Stimulated activated memory B cell treated with anti-CD40 and anti-IgM and Interleukin-4, amounts not matched to agents 10 μg/mL and 1 μg/mL and 100 μg/mL, for 72 hours (primary cell): ENCODE results near the gene BDH1.
A peak's percentile ranks its signal among the peaks of the same experiment; 100 is the strongest.
"Not testable (repeated sequence)": the region's sequence is repeated elsewhere in the genome, so short reads cannot be mapped to it uniquely, and the experiment has no call there.

Source experiments
- ATAC-seq: fragments of 150-1000 bp; cut with Tn5 transposase; 2 replicates; pipeline ENCODE4 v1.10.0; 2021
- H3K27ac Mint-ChIP-seq: one replicate; pipeline ENCODE4 v1.8.0; 2022; ENCODE audit warnings: mild to moderate bottlenecking, mixed read lengths
- H3K27me3 Mint-ChIP-seq: one replicate; pipeline ENCODE4 v1.8.0; 2022; ENCODE audit warnings: mixed read lengths
- H3K36me3 Mint-ChIP-seq: one replicate; pipeline ENCODE4 v1.8.0; 2022; ENCODE audit warnings: mixed read lengths
- H3K4me1 Mint-ChIP-seq: one replicate; pipeline ENCODE4 v1.8.0; 2022; ENCODE audit warnings: mixed read lengths
- H3K4me3 Mint-ChIP-seq: one replicate; pipeline ENCODE4 v1.8.0; 2022; ENCODE audit warnings: mild to moderate bottlenecking, moderate library complexity, mixed read lengths
- H3K9me3 Mint-ChIP-seq: one replicate; pipeline ENCODE4 v1.8.0; 2022; ENCODE audit warnings: mixed read lengths

The BDH1 gene

DNA sequence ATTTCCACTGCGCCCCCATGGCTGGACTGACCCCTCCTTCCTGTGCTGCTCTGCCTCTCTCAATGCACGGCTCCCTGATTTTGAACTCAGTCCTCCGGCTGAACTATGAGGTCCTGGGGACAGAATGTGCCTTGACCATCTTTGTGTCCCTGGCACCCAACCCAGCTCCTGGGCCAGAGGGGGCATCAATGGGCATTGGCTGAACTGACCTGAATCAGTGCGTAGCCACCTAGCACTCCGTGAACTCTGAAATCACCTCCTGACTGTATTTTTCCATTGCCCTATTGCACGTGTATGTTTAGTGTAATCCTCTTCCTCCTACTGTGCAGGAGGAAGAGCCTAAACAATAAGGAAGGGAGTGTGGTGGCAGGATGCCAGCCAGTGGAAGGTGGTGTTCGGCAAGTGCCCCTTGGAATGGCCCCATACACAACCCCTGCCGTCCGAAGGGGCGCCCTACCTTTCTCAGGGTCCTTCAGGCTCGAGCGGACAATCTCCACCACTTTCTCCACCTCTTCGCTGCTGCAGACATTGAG is 33.5 kb downstream of the BDH1 start:
- H3K4me3 Mint-ChIP-seq = no peak overlapping the region
- H3K4me1 Mint-ChIP-seq = peaks cover 5% of the 10 kb centered on the region
- ATAC-seq = no peak
- peaks cover 24% of the 10 kb centered on the region for H3K36me3 Mint-ChIP-seq
- H3K9me3 Mint-ChIP-seq = no peaks in the 10 kb centered on the region
- no peak overlapping the region for H3K27ac Mint-ChIP-seq
- H3K27me3 Mint-ChIP-seq = no peaks in the 10 kb centered on the region

DNA sequence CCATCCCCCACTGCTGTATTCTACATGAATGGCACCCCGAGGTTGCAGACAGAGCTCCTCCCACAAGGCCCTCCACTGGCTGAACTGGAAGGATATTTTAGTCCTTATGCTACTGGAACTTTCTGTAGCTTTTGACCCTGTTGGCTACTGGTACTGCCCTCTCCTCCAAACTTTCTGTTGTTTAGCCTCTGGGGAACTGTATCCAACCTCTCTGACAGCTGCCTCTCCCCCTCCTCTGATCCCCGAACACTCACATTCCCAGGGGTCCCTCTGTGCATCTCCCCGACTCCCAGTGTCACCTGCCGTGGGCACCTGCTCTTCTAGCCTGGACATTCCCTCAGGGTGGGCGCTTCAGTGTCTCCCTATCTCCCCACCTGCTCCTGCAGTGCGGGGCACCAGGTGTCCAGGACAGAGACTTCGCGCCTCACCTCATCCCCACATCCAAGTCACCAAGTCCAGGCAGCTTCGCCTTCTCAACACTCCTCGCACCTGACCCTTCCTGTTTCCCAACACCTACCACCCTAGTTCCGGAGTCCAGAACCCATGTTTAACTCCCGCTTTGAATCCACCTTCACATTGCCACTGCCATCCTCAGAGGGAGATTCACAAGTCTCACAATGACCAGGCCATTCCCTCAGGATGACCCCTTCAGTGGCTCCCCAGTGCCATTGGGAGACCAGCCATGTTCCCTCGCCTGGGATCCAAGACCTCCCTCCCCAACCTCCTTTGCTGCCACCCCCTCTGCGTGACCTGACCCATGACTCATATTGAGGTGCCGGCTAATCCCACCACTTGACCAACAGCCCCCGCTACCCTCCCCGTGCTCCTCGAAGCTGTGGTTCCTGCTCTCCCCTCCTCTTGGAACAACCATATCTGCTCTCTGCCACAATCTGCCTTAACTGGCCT is 34.2 kb downstream of the BDH1 start:
- ATAC-seq = no peak
- H3K27ac Mint-ChIP-seq = no peak overlapping the region

DNA sequence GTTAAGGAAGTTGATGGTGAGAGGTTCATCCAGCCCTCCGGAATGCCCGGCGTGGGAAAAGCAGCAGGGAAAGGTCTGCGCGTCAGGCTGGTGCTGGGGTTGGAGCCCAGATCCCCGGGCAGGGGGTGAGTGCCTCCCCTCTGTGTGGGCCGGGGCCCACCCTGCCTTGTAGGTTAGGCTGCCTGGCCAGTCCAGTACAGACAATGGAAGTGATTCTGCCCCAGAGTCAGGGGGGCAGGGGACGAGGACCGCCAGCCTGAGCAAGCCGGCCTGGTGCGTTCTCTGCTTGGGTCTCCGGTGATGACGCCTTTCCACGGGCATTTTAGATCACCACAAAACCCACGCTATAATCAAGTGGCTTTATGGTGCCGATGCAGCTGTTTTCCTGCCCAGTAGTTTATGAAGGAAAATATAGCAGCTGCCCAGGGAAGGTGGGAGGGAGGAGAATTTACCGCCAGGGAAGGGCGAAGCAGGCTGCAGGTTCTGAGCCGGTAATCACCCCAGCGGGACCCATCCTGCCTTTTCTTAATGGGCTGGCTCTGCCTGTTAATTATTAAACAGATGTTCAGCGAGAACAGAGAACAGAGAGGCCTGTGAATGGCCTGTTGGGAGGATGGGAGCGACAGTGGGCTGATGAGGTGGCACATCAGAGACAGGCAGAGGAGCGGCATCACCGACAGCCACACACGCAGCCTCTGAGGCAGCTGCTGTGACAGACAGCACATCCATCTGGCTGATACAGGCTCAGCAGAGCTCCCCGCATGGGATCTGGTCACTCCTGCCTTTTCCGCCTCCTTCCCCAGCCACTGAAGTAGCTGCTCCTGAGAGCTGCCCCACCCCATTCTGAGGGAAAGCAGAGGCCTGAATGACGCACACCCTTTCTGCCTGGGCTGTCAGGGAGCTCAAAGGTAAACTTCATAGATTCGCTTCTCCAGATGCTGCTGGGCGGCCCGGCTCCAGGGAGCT is 35.2 kb downstream of the BDH1 start:
- no peaks in the 10 kb centered on the region for H3K27me3 Mint-ChIP-seq
- H3K36me3 Mint-ChIP-seq = peaks cover 32% of the 10 kb centered on the region
- no peak overlapping the region for H3K27ac Mint-ChIP-seq
- H3K4me3 Mint-ChIP-seq = no peak overlapping the region
- ATAC-seq = peak; percentile 6
- no peaks in the 10 kb centered on the region for H3K9me3 Mint-ChIP-seq
- H3K4me1 Mint-ChIP-seq = peaks cover 16% of the 10 kb centered on the region

More for the DNA sequence above, 34.2 kb downstream of the BDH1 start:
- H3K36me3 Mint-ChIP-seq = peaks cover 25% of the 10 kb centered on the region
- no peak overlapping the region for H3K4me3 Mint-ChIP-seq
- no peaks in the 10 kb centered on the region for H3K27me3 Mint-ChIP-seq
- H3K9me3 Mint-ChIP-seq = no peaks in the 10 kb centered on the region
- peaks cover 12% of the 10 kb centered on the region for H3K4me1 Mint-ChIP-seq

DNA sequence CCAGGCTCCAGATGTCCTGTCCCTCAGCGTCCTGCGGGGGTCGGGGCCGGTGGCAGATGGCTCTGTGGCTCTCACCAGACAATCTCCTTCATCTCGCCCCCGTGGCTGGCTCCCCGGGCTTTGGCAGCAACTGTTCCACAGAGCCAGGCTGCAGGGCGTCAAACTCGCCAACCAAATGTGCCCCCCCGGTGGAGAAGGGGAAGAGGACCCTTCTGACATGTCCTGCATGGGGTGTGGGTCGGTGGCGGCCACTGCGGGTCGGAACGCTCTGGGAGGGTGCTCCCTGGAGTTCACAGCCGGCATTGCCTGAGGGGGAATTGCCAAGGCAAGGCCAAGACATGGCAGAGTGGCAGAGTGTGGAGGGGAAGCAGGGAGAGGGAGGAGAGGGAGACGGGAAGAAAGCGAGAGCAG is 36.0 kb downstream of the BDH1 start:
- no peak overlapping the region for H3K27ac Mint-ChIP-seq
- H3K36me3 Mint-ChIP-seq = peaks cover 38% of the 10 kb centered on the region
- ATAC-seq = no peak
- no peaks in the 10 kb centered on the region for H3K27me3 Mint-ChIP-seq
- H3K9me3 Mint-ChIP-seq = no peaks in the 10 kb centered on the region
- H3K4me1 Mint-ChIP-seq = peaks cover 16% of the 10 kb centered on the region
- H3K4me3 Mint-ChIP-seq = no peak overlapping the region

DNA sequence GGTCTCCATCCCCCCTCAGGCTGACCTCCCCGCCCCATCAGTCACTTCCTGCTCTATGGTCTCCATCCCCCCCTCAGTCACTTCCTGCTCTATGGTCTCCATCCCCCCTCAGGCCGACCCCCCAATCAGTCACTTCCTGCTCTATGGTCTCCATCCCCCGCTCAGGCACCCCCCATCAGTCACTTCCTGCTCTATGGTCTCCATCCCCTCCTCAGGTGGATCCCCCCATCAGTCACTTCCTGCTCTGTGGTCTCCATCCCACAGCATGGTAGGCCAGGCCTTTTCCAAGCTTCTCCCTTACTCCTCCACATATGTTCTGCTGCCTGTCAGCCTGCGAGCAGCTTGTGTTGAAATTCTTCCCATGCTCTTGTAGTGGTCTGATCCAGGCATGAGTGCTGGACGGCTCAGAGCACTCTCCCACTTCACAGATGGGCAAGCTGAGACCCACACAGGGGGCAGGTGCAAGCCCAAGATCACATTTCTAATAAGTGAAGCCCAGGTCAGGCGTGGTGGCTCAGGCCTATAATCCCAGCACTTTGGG is 36.8 kb downstream of the BDH1 start:
- no peak for ATAC-seq
- peaks cover 16% of the 10 kb centered on the region for H3K4me1 Mint-ChIP-seq
- H3K27ac Mint-ChIP-seq = peak overlapping the region; percentile 31
- no peaks in the 10 kb centered on the region for H3K9me3 Mint-ChIP-seq
- no peaks in the 10 kb centered on the region for H3K27me3 Mint-ChIP-seq
- H3K36me3 Mint-ChIP-seq = peaks cover 37% of the 10 kb centered on the region
- H3K4me3 Mint-ChIP-seq = no peak overlapping the region

DNA sequence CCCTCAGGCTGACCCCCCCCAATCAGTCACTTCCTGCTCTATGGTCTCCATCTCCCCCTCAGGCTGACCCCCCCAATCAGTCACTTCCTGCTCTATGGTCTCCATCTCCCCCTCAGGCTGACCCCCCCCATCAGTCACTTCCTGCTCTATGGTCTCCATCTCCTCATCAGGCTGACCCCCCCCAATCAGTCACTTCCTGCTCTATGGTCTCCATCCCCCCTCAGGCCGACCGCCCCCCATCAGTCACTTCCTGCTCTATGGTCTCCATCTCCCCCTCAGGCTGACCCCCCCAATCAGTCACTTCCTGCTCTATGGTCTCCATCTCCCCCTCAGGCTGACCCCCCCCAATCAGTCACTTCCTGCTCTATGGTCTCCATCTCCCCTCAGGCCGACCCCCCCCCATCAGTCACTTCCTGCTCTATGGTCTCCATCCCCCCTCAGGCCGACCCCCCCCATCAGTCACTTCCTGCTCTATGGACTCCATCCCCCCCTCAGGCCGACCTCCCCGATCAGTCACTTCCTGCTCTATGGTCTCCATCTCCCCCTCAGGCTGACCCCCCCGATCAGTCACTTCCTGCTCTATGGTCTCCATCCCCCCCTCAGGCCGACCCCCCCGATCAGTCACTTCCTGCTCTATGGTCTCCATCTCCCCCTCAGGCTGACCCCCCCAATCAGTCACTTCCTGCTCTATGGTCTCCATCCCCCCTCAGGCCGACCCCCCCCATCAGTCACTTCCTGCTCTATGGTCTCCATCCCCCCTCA is 37.7 kb downstream of the BDH1 start:
- Mint-ChIP-seq H3K36me3 (peaks cover 37% of the 10 kb centered on the region), H3K4me1 (peaks cover 16% of the 10 kb centered on the region)
- not testable (repeated sequence) for H3K27ac Mint-ChIP-seq, H3K9me3 Mint-ChIP-seq, H3K4me3 Mint-ChIP-seq, H3K27me3 Mint-ChIP-seq, ATAC-seq

DNA sequence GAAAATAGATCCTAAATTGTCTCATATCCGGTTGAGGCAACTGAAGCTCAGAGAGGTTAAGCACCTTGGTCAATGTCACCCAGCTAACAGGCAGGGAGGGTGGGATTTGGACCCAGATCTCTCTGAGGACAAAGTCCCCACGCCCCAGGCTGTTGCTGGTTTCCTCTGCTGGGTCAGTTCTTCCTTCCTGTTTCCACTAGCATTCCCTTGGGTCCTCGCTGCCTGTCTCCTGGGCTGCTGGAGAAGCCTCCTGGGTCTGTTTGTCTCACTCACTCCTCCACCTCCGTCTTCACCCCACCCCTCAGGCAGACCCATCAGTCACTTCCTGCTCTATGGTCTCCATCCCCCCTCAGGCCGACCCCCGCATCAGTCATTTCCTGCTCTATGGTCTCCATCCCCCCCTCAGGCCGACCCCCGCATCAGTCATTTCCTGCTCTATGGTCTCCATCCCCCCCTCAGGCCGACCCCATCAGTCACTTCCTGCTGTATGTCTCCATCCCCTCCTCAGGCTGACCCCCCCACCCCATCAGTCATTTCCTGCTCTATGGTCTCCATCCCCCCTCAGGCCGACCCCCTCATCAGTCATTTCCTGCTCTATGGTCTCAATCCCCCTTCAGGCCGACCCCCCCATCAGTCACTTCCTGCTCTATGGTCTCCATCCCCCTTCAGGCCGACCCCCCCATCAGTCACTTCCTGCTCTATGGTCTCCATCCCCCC is 38.7 kb downstream of the BDH1 start:
- not testable (repeated sequence) for H3K4me3 Mint-ChIP-seq, ATAC-seq, H3K9me3 Mint-ChIP-seq, H3K27me3 Mint-ChIP-seq
- peaks cover 39% of the 10 kb centered on the region for H3K36me3 Mint-ChIP-seq
- peak overlapping the region; percentile 73 for H3K27ac Mint-ChIP-seq
- H3K4me1 Mint-ChIP-seq = peaks cover 16% of the 10 kb centered on the region

DNA sequence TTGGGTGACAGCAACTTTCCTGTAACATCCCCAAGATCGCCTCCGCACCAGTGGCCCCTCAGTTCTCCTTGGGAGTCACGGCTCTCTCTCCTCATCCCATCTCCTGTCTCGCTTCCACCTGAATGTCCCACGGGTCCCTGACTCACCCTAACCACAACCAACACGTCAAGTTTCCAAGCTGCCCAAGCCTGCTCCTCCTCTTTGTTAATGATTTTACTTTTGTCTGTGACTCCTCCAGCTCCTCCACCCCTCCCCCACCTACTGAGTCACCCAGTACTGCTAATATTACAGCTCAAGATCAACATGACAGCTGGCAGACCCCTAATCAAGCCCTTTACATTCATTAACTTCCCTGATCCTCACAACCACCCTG is 39.3 kb downstream of the BDH1 start:
- no peaks in the 10 kb centered on the region for H3K27me3 Mint-ChIP-seq
- peak overlapping the region; percentile 73 for H3K27ac Mint-ChIP-seq
- H3K4me1 Mint-ChIP-seq = peaks cover 16% of the 10 kb centered on the region
- no peak overlapping the region for H3K4me3 Mint-ChIP-seq
- ATAC-seq = no peak
- H3K9me3 Mint-ChIP-seq = no peaks in the 10 kb centered on the region
- peaks cover 39% of the 10 kb centered on the region for H3K36me3 Mint-ChIP-seq

DNA sequence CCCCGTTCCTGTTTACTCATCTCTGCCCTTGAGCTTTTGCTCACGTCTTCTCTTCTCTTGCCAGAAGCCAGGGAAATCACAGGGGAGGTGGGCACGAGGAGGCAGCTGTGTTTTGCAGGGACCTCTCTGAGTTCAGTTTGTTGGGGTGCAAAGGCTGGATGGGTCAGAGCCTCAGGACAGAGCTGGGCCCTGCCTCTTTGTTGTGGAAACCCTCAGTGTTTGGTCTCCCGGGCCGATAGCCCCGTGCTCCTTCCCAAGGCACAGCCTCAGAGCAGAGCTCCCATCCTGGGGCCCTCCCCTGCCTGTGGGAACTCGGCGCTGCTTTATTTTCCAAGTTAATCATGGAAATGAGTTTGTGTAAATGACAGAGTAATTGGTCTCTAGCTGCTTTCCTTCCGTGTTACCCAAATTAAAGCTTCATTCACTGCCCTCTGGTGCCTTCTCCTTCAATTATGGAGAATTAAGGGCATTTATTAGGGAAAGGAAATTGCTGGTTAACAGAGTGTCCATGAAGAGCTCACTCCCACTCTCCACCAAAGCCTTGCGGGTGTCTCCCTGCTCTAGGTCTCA is 40.9 kb downstream of the BDH1 start:
- no peak for ATAC-seq

DNA sequence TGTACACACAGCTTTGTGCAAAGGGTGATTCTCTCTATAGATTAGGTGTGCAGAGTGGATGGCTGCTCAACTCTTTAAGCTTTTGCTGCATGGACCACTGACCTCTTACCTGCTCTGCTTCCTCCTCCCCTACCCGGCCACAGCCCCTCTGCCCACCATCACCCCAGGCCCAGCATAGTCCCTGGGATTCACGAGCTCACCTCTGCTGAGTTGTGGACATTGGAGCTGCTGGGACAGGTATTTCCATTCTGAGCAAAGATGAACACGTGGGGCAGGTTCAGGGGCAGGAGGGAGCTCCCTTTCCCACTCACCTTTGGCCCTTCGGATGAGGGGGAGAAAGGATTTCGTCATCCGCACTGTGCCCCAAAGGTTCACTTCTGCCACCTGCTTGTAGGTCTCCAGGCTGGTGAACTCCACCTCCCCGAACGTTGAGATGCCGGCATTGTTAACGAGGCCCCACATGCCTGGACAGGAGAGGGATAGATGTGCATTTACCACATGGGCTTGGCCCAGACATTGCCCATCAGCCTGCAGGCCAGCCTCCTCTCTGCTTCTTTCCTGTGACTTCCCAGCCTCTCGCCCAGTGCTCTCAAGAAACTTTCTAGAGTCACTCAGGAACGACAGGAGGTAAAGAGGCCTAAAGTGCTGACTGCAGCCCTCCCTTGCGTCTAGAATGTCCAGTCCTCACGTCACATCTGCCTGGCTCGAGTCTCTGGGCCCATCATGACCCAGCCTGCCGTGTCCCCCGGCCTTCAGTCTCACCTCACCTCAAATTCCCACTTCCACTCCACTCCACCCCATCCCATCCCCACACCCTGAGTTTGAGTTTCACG is 41.6 kb downstream of the BDH1 start:
- H3K36me3 Mint-ChIP-seq = peaks cover 38% of the 10 kb centered on the region
- H3K4me1 Mint-ChIP-seq = peaks cover 23% of the 10 kb centered on the region
- H3K27me3 Mint-ChIP-seq = no peaks in the 10 kb centered on the region
- no peak for ATAC-seq
- no peak overlapping the region for H3K27ac Mint-ChIP-seq
- no peaks in the 10 kb centered on the region for H3K9me3 Mint-ChIP-seq
- H3K4me3 Mint-ChIP-seq = no peak overlapping the region

More for the DNA sequence above, 40.9 kb downstream of the BDH1 start:
- H3K27ac Mint-ChIP-seq = no peak overlapping the region
- peaks cover 23% of the 10 kb centered on the region for H3K4me1 Mint-ChIP-seq
- no peak overlapping the region for H3K4me3 Mint-ChIP-seq
- no peaks in the 10 kb centered on the region for H3K9me3 Mint-ChIP-seq
- H3K27me3 Mint-ChIP-seq = no peaks in the 10 kb centered on the region
- peaks cover 38% of the 10 kb centered on the region for H3K36me3 Mint-ChIP-seq

DNA sequence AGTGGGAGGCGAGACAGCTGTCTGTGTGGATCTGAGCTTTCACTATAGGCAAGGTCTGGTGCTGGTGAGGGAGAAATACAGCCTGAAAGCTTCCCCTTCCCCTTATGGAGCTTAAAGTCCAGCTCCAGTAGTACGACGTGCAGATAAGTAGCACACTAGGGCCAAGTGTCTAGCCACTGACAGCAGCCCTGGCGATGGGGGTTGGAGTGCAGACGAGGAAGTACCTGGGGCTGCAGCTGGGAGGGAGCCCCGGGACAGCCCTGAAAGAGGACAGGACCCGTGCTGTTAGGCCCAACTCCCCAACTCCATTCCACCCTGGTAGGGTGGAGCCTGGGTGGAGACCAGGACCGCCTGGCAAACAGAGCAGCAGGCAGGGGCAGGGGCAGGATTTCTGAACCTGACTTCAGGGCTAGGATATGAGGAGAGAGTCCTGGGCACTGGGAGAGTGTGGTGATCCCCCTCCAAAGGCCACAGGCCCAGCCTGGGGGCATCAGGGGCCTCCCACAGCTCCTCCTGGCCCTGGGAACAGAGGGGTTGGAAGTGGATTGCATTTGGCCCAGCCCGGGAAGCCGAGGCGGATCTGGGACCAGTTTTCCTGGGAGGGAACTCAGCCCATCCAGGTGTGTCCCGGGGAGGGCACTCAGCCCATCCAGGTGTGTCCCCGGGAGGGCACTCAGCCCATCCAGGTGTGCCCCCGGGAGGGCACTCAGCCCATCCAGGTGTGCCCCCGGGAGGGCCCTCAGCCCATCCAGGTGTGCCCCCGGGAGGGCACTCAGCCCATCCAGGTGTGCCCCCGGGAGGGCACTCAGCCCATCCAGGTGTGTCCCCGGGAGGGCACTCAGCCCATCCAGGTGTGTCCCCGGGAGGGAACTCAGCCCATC is 42.8 kb downstream of the BDH1 start:
- Mint-ChIP-seq H3K27ac (peak overlapping the region; percentile 32), H3K9me3 (no peaks in the 10 kb centered on the region), H3K4me1 (peaks cover 19% of the 10 kb centered on the region), H3K4me3 (no peak overlapping the region), H3K27me3 (no peaks in the 10 kb centered on the region), H3K36me3 (peaks cover 38% of the 10 kb centered on the region)
- ATAC-seq = no peak

DNA sequence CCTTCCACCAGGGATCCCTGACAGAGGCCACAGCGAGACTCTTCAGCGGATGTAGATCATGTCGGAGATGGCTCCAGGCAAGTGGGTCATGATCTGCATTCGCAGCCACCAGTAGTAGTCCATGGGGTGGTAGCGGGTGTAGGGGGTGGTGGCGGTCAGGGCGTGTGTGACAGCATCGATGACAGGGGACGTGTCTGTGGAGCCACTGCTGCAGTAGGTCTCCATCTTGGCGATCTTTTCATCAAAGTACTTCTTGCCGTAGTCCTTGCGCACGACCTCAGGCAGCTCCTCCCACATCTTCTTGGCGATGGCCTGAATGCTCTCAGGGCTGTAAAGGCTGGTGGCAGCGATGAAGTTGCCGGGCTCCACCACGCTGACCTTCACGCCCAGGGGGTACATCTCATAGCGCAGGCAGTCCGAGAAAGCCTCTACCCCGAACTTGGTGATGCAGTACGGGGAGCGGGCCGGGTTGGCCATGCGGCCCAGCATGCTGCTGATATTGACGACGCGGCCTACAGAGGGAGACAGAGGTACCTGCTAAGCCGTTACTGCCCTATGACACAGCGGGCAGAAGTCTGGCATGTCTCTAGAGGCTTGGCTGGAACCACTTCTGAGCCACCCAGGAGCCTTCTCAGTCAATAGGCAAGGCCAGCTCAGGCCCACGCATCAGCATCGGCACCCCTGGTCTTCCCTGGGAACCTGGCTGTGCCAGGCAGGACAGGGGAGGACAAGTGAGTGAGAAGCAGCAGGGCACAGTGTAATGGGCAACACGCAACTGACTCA is 43.7 kb downstream of the BDH1 start:
- no peak overlapping the region for H3K4me3 Mint-ChIP-seq
- H3K4me1 Mint-ChIP-seq = peaks cover 17% of the 10 kb centered on the region
- ATAC-seq = no peak
- no peaks in the 10 kb centered on the region for H3K9me3 Mint-ChIP-seq
- H3K27me3 Mint-ChIP-seq = no peaks in the 10 kb centered on the region
- H3K27ac Mint-ChIP-seq = peak overlapping the region; percentile 32
- peaks cover 37% of the 10 kb centered on the region for H3K36me3 Mint-ChIP-seq
